ENCODE measurements around the gene SAMD4B.
A peak's percentile ranks its signal among the peaks of the same experiment; 100 is the strongest.

The SAMD4B gene

GRCh38 chr19:39388657-39389056 is 46.4 kb downstream of the SAMD4B start:
- H3K9ac ChIP-seq (ENCODE audit: low read length), result no peak overlapping the region
- H3K4me1 ChIP-seq (ENCODE audit: insufficient read depth, low read length, severe bottlenecking), result peaks cover 16% of the 10 kb centered on the region
- no peaks in the 10 kb centered on the region for H3K27me3 ChIP-seq (ENCODE audit: insufficient read depth, low read length)
- peaks cover 58% of the 10 kb centered on the region for H3K36me3 ChIP-seq (ENCODE audit: insufficient read depth, low read length)
- no peak for TF ChIP-seq EZH2 (IDR thresholded peaks at IDR 0.05; ENCODE audit: borderline replicate concordance, low read length)
- H3K4me3 ChIP-seq (ENCODE audit: low read depth, low read length, poor library complexity, severe bottlenecking), result no peak overlapping the region
- H3K9me2 ChIP-seq (ENCODE audit: low read depth, low read length), result no peaks in the 10 kb centered on the region
- no peak overlapping the region for H2AFZ ChIP-seq (ENCODE audit: low read length)
- H4K20me1 ChIP-seq (ENCODE audit: insufficient read depth, low read length), result no peaks in the 10 kb centered on the region
- H3K27ac ChIP-seq (ENCODE audit: low read depth, low read length, poor library complexity, severe bottlenecking), result no peak overlapping the region
- no peak overlapping the region for H3K4me2 ChIP-seq (ENCODE audit: low read length)
- no peaks in the 10 kb centered on the region for H3F3A ChIP-seq (ENCODE audit: insufficient read depth, low read length)
- H3K79me2 ChIP-seq (ENCODE audit: insufficient read depth, low read length), result no peaks in the 10 kb centered on the region
- no peaks in the 10 kb centered on the region for H3K9me3 ChIP-seq (ENCODE audit: low read length)

- TF ChIP-seq EZH2 (IDR thresholded peaks at IDR 0.05; ENCODE audit: borderline replicate concordance, low read length) (no peak), CTCF (IDR thresholded peaks at IDR 0.05; ENCODE audit: low read length) (no peak)
- no peaks in the 10 kb centered on the region for H3K9me3 ChIP-seq (ENCODE audit: low read length)
- H3K4me2 ChIP-seq (ENCODE audit: low read length), result peak overlapping the region; percentile 73
- peak overlapping the region; percentile 82 for H3K4me3 ChIP-seq (ENCODE audit: low read depth, low read length, poor library complexity, severe bottlenecking)
- H3K36me3 ChIP-seq (ENCODE audit: insufficient read depth, low read length), result peaks cover 56% of the 10 kb centered on the region
- no peaks in the 10 kb centered on the region for H3F3A ChIP-seq (ENCODE audit: insufficient read depth, low read length)
- no peaks in the 10 kb centered on the region for H4K20me1 ChIP-seq (ENCODE audit: insufficient read depth, low read length)
- no peaks in the 10 kb centered on the region for H3K79me2 ChIP-seq (ENCODE audit: insufficient read depth, low read length)
- no peaks in the 10 kb centered on the region for H3K9me2 ChIP-seq (ENCODE audit: low read depth, low read length)
- H3K27ac ChIP-seq (ENCODE audit: low read depth, low read length, poor library complexity, severe bottlenecking), result no peak overlapping the region
- no peaks in the 10 kb centered on the region for H3K27me3 ChIP-seq (ENCODE audit: insufficient read depth, low read length)
- H2AFZ ChIP-seq (ENCODE audit: low read length), result no peak overlapping the region
- H3K9ac ChIP-seq (ENCODE audit: low read length), result peak overlapping the region; percentile 88
- peaks cover 16% of the 10 kb centered on the region for H3K4me1 ChIP-seq (ENCODE audit: insufficient read depth, low read length, severe bottlenecking)
Observed at GRCh38 chr19:39389631-39390414, 47.6 kb downstream of the SAMD4B start.

DNA sequence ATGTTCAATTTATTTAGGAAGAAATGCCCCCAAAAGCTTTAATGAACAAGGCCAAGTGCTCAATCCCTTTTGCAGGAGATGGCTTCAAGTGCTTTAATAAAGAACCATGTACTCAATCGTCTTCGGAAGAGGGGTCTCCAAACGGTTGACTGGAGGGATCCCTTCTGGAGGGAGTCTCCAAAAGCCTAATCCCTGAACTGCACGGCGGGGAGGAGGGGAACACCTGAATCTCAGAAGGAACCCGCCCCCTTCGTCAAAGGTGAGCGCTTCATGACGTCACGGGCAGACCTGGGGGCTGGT is 48.2 kb downstream of the SAMD4B start:
- Histone ChIP-seq H3K36me3 (ENCODE audit: insufficient read depth, low read length) (peaks cover 55% of the 10 kb centered on the region), H3K9ac (ENCODE audit: low read length) (peak overlapping the region; percentile 88), H3K79me2 (ENCODE audit: insufficient read depth, low read length) (no peaks in the 10 kb centered on the region), H3K4me1 (ENCODE audit: insufficient read depth, low read length, severe bottlenecking) (peaks cover 16% of the 10 kb centered on the region), H3K4me2 (ENCODE audit: low read length) (peak overlapping the region; percentile 73), H4K20me1 (ENCODE audit: insufficient read depth, low read length) (no peaks in the 10 kb centered on the region), H2AFZ (ENCODE audit: low read length) (no peak overlapping the region), H3K27me3 (ENCODE audit: insufficient read depth, low read length) (no peaks in the 10 kb centered on the region), H3K4me3 (ENCODE audit: low read depth, low read length, poor library complexity, severe bottlenecking) (peak overlapping the region; percentile 82), H3F3A (ENCODE audit: insufficient read depth, low read length) (no peaks in the 10 kb centered on the region), H3K27ac (ENCODE audit: low read depth, low read length, poor library complexity, severe bottlenecking) (peak overlapping the region; percentile 87), H3K9me2 (ENCODE audit: low read depth, low read length) (no peaks in the 10 kb centered on the region), H3K9me3 (ENCODE audit: low read length) (no peaks in the 10 kb centered on the region)
- TF ChIP-seq EZH2 (IDR thresholded peaks at IDR 0.05; ENCODE audit: borderline replicate concordance, low read length) (no peak), CTCF (IDR thresholded peaks at IDR 0.05; ENCODE audit: low read length) (no peak)
